ENCODE results near the gene MZT2B. TPM values are rescaled to one million over a fixed set of nuclear protein-coding genes. Genes with fewer than 3 reads are reported as not detected.
"Not testable (repeated sequence)": the region's sequence is repeated elsewhere in the genome, so short reads cannot be mapped to it uniquely, and the experiment has no call there.

MZT2B gene
- total RNA-seq, 1 donor from 2014 or later, result 269 TPM

- DNase-seq (ENCODE audit: low spot score), result no peak
- Mint-ChIP-seq H3K27me3 (ENCODE audit: low read depth) (peaks cover 20% of the 10 kb centered on the region), H3K4me1 (ENCODE audit: low read depth) (no peaks in the 10 kb centered on the region), H3K4me3 (ENCODE audit: unreplicated experiment) (no peak overlapping the region), H3K9me3 (ENCODE audit: low read depth) (no peaks in the 10 kb centered on the region), H3K27ac (ENCODE audit: unreplicated experiment) (no peak overlapping the region), H3K36me3 (ENCODE audit: low read depth) (no peaks in the 10 kb centered on the region)
- TF ChIP-seq CTCF (IDR thresholded peaks at IDR 0.05), result no peak
Observed at GRCh38 chr2:130231656-130232055, 49.6 kb downstream of the MZT2B start.

- H3K36me3 Mint-ChIP-seq (ENCODE audit: low read depth); H3K27ac Mint-ChIP-seq (ENCODE audit: unreplicated experiment); H3K4me1 Mint-ChIP-seq (ENCODE audit: low read depth); H3K4me3 Mint-ChIP-seq (ENCODE audit: unreplicated experiment); H3K9me3 Mint-ChIP-seq (ENCODE audit: low read depth); DNase-seq (ENCODE audit: low spot score): not testable (repeated sequence)
- H3K27me3 Mint-ChIP-seq (ENCODE audit: low read depth), result peaks cover 15% of the 10 kb centered on the region
Observed at GRCh38 chr2:130233066-130233465, 51.0 kb downstream of the MZT2B start.

- H3K4me3 Mint-ChIP-seq (ENCODE audit: unreplicated experiment); H3K27ac Mint-ChIP-seq (ENCODE audit: unreplicated experiment): not testable (repeated sequence)
Observed at GRCh38 chr2:130239581-130239980, 57.5 kb downstream of the MZT2B start.

More at GRCh38 chr2:130239581-130239980, 57.5 kb downstream of the MZT2B start:
- not testable (repeated sequence) for H3K36me3 Mint-ChIP-seq (ENCODE audit: low read depth); H3K9me3 Mint-ChIP-seq (ENCODE audit: low read depth); H3K27me3 Mint-ChIP-seq (ENCODE audit: low read depth); DNase-seq (ENCODE audit: low spot score); H3K4me1 Mint-ChIP-seq (ENCODE audit: low read depth)

Other genes starting within 250 kb of the MZT2B start
- 0.24 to 0.37 TPM (median 0.31 TPM) in 3 replicates for gene RAB6C, start 202.6 kb upstream of the MZT2B start, total RNA-seq
- gene POTEF, start 53.0 kb upstream of the MZT2B start, total RNA-seq, result 8.4 TPM in 2 of 3 replicates, not detected in the other
- 1.0 to 3.0 TPM (median 1.2 TPM) in 3 replicates for gene CCDC74B, start 37.1 kb upstream of the MZT2B start, total RNA-seq
- 50.7 to 67.1 TPM (median 58.3 TPM) in 3 replicates for gene SMPD4, start 660 bp upstream of the MZT2B start, total RNA-seq
- gene TUBA3E, start 16.2 kb downstream of the MZT2B start, total RNA-seq, result not detected in 3 replicates
- gene IMP4, start 160.6 kb downstream of the MZT2B start, total RNA-seq, result 43.5 to 50.1 TPM (median 48.4 TPM) in 3 replicates
- 24.0 to 31.9 TPM (median 26.0 TPM) in 3 replicates for gene PTPN18, start 173.8 kb downstream of the MZT2B start, total RNA-seq

All from chondrocyte (in vitro differentiated cells).